Loucy (cell line): ENCODE results near the gene B3GAT3.

Source experiments
- H2AFZ ChIP-seq: fragments of 200-600 bp; sonication (generic); 2 replicates; pipeline ENCODE4 v1.6.0; 2016; ENCODE audit warnings: antibody characterized with exemption, mild to moderate bottlenecking, low read length, moderate library complexity
- H3F3A ChIP-seq: fragments of 200-600 bp; 2 replicates; pipeline ENCODE4 v1.6.0; 2016; ENCODE audit warnings: antibody characterized with exemption, low read depth, mild to moderate bottlenecking
- H3K27me3 ChIP-seq: fragments of 200-600 bp; sonication (generic); 2 replicates; pipeline ENCODE4 v1.6.1; 2014; ENCODE audit warnings: low read length, mild to moderate bottlenecking; ENCODE audit not compliant: insufficient read depth, poor library complexity, severe bottlenecking
- H3K36me3 ChIP-seq: fragments of 200-600 bp; sonication (generic); 2 replicates; pipeline ENCODE4 v1.6.1; 2016; ENCODE audit warnings: low read length; ENCODE audit not compliant: insufficient read depth
- H3K4me1 ChIP-seq: fragments of 200-600 bp; sonication (generic); 2 replicates; pipeline ENCODE4 v1.5.1; 2014; ENCODE audit warnings: low read length, mild to moderate bottlenecking; ENCODE audit not compliant: insufficient read depth, poor library complexity, severe bottlenecking
- H3K4me2 ChIP-seq: fragments of 200-600 bp; sonication (generic); 2 replicates; pipeline ENCODE4 v1.6.0; 2014; ENCODE audit warnings: antibody characterized with exemption, low read length, low read depth, mild to moderate bottlenecking; ENCODE audit not compliant: poor library complexity, severe bottlenecking
- H3K4me3 ChIP-seq: fragments of 200-600 bp; sonication (generic); 2 replicates; pipeline ENCODE4 v1.5.1; 2014; ENCODE audit warnings: low read length, mild to moderate bottlenecking, mixed read lengths; ENCODE audit not compliant: poor library complexity, severe bottlenecking
- H3K79me2 ChIP-seq: fragments of 200-600 bp; sonication (generic); 2 replicates; pipeline ENCODE4 v1.6.1; 2014; ENCODE audit warnings: low read length; ENCODE audit not compliant: insufficient read depth
- H3K9ac ChIP-seq: fragments of 200-600 bp; sonication (generic); 2 replicates; pipeline ENCODE4 v1.6.0; 2014; ENCODE audit warnings: mild to moderate bottlenecking, low read depth, low read length, moderate library complexity; ENCODE audit not compliant: poor library complexity, severe bottlenecking
- H3K9me2 ChIP-seq: fragments of 200-600 bp; sonication (generic); replicated peaks from 2 replicates; pipeline ENCODE4 v1.6.1; 2016; ENCODE audit warnings: low read depth, low read length, mixed read lengths
- H3K9me3 ChIP-seq: fragments of 200-600 bp; sonication (generic); 2 replicates; pipeline ENCODE4 v1.6.1; 2014; ENCODE audit warnings: mild to moderate bottlenecking, antibody characterized with exemption, low read length, low read depth; ENCODE audit not compliant: insufficient read depth
- H4K20me1 ChIP-seq: fragments of 200-600 bp; sonication (generic); 2 replicates; pipeline ENCODE4 v1.6.0; 2014; ENCODE audit warnings: antibody characterized with exemption, low read length, mild to moderate bottlenecking; ENCODE audit not compliant: insufficient read depth, poor library complexity, severe bottlenecking
- CTCF ChIP-seq: fragments of 200-600 bp; sonication (generic); conservative IDR thresholded peaks from 2 replicates; pipeline ENCODE4 v1.5.1; 2014; ENCODE audit warnings: mild to moderate bottlenecking, antibody characterized with exemption, low read length
- EZH2phosphoT487 ChIP-seq: fragments of 200-600 bp; IDR thresholded peaks from 2 replicates; pipeline ENCODE4 v1.6.1; 2018; ENCODE audit warnings: antibody characterized with exemption, mild to moderate bottlenecking, moderate library complexity, borderline replicate concordance

Gene B3GAT3

GRCh38 chr11:62649486-62649885 is 27.7 kb upstream of the B3GAT3 start:
- Histone ChIP-seq H3K9ac (no peak overlapping the region), H3K9me3 (no peaks in the 10 kb centered on the region), H3F3A (no peaks in the 10 kb centered on the region), H3K4me2 (no peak overlapping the region), H4K20me1 (peaks cover 17% of the 10 kb centered on the region), H3K4me3 (no peak overlapping the region), H3K27me3 (no peaks in the 10 kb centered on the region), H3K9me2 (no peaks in the 10 kb centered on the region), H2AFZ (no peak overlapping the region), H3K4me1 (peaks cover 22% of the 10 kb centered on the region), H3K79me2 (peaks cover 45% of the 10 kb centered on the region), H3K36me3 (peaks cover 4% of the 10 kb centered on the region; the same call in 1 of the 2 replicates)
- TF ChIP-seq CTCF (no peak), EZH2phosphoT487 (no peak)

- Histone ChIP-seq H3K4me2 (no peak overlapping the region), H3K4me3 (no peak overlapping the region), H3K9ac (no peak overlapping the region), H3F3A (no peaks in the 10 kb centered on the region), H3K9me2 (no peaks in the 10 kb centered on the region), H3K36me3 (peaks cover 4% of the 10 kb centered on the region; the same call in 1 of the 2 replicates), H3K27me3 (no peaks in the 10 kb centered on the region), H3K79me2 (peaks cover 50% of the 10 kb centered on the region), H4K20me1 (peaks cover 22% of the 10 kb centered on the region), H3K4me1 (peaks cover 23% of the 10 kb centered on the region), H2AFZ (no peak overlapping the region), H3K9me3 (no peaks in the 10 kb centered on the region)
- TF ChIP-seq CTCF, result no peak
- no peak for TF ChIP-seq EZH2phosphoT487
These were observed 27.2 kb upstream of the B3GAT3 start for GRCh38 chr11:62648967-62649364.

GRCh38 chr11:62648185-62648966 is 26.6 kb upstream of the B3GAT3 start:
- H3F3A ChIP-seq, result no peaks in the 10 kb centered on the region
- H3K4me1 ChIP-seq, result peaks cover 23% of the 10 kb centered on the region
- H3K4me3 ChIP-seq, result no peak overlapping the region
- no peaks in the 10 kb centered on the region for H3K9me2 ChIP-seq
- H3K9me3 ChIP-seq, result no peaks in the 10 kb centered on the region
- H3K4me2 ChIP-seq, result no peak overlapping the region
- peaks cover 4% of the 10 kb centered on the region; the same call in 1 of the 2 replicates for H3K36me3 ChIP-seq
- no peak overlapping the region for H2AFZ ChIP-seq
- no peak for TF ChIP-seq EZH2phosphoT487
- TF ChIP-seq CTCF, result no peak
- peaks cover 56% of the 10 kb centered on the region for H3K79me2 ChIP-seq
- H4K20me1 ChIP-seq, result peaks cover 23% of the 10 kb centered on the region
- no peaks in the 10 kb centered on the region for H3K27me3 ChIP-seq
- H3K9ac ChIP-seq, result no peak overlapping the region
